Activated naive CD4-positive, alpha-beta T cell treated with Interleukin-2 at 50 U/mL for 16 hours (primary cell): Measurements from ENCODE around the gene BLNK.

ENCODE experiments used
- DNase-seq: peaks from one replicate; pipeline ENCODE4 v3.0.0-alpha.2; 2020

Gene BLNK

DNA sequence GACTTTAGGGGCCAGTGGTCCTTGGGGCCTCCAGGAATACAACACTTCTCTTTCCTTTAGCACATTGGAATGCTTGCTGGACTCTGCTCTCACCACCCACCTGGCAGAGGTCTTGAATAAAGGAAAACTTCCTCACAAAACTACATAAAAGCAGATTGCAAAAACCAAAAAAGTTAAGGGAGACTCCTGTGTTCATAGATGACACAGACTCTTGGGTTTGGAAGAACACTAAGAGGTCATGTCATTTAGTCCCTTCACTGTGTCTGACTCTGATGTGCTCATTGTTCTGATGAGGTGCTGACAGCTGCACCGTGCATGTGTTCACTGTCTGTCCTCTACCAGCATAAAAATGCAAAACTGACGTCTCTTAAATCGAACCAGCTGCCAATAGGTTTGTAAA, 11.4 kb downstream of the BLNK start:
- DNase-seq, result no peak

DNA sequence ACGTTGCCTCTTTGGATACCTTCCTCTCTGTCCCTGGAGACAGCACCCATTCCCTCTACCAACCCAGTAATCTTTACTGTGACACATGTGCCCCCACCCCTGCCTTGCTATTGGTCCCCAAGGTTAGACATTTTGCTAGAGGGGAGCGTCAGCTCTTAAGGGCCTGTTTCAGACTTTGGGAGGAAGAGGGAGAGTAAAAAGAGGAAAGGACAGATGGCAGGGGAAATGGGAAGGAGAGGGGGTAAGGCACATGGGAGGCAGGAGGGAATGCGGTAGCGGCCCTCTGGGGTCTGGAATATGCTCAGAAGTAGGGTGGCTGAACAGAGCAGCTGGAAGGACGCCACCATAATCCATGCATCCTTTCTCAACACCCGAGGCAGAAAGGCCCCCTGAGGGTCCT, 12.2 kb downstream of the BLNK start:
- no peak for DNase-seq

DNA sequence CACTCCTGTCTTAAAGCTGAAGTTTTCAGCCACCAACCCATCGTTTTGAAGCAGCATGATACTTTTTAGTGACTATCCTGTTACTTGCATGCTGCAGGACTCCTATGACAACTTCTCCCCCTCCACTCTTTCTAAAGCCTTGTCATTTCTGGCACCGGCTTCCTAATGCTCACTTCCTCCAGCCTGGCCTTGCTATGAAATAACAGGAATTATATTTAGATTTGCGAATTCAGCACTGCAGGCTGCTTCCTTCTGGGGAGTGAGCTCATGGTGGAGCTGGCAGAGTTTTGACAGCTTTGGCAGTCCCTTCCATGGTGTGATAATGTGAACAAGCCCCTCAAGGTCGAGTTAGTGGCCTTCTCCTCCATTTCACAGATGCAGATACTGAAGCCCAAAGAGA, 13.4 kb downstream of the BLNK start:
- no peak for DNase-seq

DNA sequence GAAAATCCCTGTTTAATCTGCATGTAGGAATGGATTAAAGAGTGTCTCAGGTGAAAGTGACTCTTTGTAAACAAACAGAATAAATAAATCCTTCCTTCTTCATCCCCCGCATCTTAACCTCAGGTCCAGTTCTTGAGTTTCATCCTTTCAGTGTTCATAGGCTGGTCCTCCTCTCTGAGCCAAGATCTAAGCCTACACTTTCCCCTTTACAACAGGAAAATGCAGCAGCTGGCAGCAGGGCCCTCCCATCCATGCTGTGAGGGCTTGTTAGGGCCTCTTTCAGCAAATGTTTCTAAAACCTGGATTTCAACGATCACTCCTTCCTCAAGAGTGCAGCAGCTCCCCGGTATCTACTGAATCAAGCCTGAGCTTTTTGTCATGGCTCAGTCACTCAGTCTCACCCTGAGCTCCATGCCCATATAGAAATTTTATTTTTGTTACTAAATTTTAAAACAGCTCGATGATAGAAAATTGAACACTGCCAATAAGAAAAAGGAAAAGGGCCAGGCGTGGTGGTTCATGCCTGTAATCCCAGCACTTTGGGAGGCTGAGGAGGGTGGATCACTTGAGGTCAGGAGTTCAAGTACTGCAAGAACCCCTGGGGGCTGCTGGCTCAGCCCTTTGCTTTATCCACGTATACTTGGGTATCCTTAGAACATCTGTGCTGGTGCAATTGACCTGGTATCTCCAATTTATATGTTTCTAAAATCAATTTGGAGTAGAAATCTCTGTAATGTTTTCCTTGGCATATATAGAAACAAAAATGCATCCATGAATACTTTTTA, 15.6 kb downstream of the BLNK start:
- no peak for DNase-seq

DNA sequence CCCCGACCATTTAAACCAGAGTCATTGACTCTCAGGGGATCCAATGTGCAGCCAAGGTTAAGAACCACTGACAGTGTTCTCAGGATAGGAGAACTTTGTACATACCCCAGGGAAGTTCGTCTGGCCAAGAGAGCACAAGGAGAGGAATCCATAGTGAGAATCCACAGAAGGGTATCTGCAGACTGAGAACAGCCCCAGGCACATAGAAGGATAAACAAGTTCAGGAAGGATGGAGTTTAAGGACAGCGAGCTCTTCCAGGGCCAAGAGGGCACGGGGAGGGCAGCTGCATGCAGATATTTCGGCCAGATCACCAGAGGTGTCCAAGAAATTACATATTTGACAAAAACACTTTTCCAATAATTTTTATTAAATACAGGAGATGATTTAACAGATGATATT, 16.4 kb downstream of the BLNK start:
- DNase-seq, result no peak

DNA sequence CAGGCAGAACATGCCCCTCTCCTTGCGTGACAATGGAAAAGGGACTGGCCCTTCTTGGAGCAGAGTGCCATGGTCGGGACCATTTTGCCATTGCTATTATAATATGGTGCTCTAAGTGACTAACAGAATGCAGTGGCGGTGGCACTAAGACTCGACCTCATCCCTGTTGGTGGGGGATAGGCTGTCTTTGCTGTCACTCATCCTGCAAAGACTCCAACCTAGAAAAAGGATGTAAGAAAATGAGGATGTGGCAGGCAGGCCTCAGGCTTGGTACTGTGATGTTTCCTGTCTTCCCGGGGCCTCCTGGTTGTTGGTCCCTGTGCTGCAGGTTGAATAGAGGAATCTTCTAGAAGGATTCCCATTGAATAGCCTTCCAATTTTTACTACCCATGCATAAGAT, 18.6 kb downstream of the BLNK start:
- no peak for DNase-seq

DNA sequence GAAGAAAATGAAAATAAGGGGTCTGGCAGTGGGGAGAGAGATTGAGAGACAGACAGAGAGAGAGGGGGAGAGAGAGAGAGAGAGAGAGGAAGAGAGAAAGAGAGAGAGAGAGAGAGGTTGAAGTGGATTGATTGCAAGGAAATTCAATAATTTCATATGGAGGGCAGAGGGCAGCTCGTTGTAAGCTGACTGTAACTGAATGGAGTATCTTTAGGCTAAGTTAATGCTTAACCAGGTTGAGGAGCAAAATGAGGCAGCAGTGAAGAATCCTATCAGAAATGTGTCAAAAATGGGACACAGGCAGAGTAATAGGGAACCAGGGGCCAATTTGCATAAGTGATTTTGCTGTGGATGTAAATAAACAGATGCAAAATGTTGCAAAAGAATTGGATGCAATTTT, 21.0 kb downstream of the BLNK start:
- DNase-seq, result no peak

DNA sequence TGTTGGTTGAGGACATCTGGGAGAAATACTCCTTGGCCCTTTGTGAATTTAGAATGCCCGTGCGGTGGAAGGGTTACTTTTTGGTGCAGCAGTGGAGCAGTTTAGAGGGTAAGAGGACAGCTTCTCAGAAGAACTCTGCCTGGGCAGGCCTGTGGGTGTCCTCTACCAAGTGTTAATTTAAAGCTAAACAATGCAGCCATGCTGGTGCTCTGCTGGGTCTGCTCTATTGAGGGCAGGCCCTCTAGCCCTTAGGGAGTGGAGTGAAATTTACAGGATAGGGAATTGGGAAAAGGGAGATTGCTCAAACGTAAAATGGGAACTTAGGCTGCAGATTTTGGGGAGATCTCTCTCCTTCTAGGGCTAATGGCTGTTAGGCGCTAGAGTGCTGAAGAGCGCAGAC, 22.1 kb downstream of the BLNK start:
- no peak for DNase-seq

DNA sequence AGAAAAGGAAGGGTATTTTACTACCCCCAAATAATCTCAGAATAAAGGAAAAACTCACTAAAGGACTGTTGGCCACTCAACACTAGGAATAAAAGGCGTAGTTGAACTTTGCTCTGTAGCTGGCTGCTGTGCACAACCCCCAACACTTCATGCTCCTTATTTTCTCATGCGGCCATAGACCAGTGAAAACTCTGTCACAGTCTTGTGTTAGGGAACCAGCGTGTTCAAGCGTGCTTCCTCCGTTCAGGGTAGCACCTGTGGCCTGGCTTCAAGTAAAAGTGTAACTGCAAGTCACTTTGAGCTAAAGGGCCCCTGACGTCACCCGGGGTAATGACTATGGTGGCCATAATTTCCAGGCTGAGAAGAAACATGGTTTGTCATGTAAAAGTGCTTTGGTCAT, 27.0 kb downstream of the BLNK start:
- DNase-seq, result no peak

DNA sequence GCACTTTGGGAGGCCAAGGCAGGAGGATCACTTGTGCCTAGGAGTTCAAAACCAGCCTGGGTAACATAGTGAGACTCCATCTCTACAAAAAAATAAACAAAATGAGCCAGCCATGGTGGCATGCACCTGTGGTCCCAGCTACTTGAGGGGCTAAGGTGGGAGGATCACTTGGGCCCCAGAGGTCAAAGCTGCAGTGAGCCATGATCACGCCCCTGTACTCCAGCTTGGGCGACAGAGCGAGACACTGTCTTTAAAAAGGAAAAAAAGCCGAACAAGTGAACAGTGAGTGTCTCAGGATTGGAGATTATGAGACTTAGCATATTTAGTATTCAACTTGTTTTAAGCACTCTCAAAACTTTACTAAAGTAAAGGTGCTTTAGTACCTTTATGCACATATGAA, 28.1 kb downstream of the BLNK start:
- DNase-seq, result no peak

DNA sequence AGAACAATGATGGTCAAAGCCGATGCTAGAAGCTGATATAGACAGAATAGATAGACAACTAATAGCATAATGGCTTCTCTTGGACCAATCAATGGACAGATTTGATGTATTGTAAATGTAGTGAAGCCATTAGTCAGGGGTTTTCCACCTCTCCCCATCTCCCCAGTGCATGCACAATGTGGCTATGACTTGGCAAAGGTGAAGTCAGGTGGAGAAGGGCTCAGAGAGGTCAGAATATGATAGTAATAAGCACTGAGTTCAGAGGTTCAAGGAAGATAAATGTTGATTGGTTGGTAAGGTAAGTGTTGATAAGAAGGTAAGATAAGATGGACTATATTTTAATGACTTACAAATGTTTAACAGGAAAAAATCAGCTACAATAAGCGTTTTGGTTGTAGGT, 28.5 kb downstream of the BLNK start:
- DNase-seq, result no peak

DNA sequence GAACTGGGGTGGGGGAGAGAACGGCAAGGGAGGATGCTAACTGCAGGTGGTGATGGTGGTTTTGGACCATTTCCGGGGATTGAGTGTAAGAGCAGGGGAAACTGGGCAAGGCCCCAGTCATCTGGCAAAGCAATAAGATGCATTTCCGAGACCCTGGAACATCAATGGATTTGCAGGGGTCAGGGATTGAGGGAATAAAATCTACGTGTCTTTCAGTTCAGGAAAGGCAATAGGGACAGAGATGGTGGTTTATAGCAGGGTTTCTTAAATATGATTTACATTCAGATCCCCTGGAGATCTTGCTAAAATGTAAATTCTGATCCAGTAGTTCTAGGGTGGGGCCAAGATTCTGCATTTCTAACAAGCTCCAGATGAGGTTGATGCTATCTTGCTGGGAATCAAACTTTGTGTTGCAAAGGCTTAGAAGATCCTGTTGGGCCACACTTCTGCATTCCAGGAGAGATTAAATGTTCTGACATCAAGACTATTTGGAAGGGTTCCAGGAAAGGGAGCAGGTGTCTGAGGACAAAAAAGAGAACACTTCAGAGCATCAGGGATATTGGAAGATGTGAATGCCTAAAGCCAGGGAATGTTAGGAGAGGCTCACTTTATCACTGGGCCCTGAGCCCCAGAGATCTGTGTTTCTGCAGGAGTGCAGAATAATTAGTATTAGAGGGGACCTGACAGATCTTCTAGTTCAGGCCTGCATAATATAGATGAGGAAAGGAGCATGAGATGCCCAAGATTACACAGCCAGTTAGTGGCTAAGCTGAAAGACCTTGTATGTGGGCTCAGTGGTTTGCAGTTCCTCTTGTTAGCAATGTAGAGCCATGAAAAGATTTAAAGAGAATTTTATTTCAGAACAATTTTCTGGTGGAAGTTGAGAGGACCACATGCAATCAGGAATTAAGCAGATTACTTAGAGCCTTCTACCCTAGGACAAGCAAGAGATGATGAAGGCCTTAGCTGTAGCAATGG, 32.4 kb downstream of the BLNK start:
- DNase-seq, result no peak

DNA sequence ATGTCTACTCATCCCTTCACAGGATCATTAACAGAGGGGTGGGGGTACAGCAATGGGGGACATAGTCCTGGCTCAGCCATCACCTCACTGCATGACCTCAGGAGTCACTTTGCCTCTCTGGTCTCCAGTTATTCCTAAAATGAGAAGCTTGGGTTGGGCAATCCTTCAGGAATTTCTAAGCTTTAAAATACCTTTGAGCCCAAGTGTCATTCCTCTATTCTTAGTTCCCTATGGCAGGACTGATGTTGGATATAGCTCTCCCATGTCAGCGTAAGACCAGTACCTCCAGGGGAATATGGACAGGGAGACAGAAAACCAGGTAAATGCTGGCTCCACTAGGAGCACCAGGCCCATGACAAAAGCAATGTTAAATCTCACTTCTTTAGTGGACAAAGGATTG, 34.5 kb downstream of the BLNK start:
- DNase-seq, result no peak

DNA sequence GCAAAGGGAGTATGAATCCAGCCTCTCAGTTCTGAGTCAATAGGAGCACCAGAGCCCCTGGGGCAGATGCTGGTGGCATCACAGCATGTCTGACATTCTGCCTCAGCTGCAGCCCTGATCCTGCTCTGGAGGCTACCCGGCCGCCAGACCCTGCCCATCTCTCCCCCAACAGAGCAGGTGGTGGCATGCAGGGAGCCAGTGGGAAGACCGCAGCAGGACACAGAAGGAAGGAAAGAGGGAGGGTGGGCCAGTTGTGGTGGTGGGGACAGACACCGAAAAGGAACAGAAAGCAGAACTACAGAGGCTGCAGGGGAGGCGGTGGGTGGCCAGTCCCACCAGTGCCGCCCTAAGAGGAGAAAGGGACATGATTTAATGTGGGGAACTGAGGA, 35.3 kb downstream of the BLNK start:
- no peak for DNase-seq

DNA sequence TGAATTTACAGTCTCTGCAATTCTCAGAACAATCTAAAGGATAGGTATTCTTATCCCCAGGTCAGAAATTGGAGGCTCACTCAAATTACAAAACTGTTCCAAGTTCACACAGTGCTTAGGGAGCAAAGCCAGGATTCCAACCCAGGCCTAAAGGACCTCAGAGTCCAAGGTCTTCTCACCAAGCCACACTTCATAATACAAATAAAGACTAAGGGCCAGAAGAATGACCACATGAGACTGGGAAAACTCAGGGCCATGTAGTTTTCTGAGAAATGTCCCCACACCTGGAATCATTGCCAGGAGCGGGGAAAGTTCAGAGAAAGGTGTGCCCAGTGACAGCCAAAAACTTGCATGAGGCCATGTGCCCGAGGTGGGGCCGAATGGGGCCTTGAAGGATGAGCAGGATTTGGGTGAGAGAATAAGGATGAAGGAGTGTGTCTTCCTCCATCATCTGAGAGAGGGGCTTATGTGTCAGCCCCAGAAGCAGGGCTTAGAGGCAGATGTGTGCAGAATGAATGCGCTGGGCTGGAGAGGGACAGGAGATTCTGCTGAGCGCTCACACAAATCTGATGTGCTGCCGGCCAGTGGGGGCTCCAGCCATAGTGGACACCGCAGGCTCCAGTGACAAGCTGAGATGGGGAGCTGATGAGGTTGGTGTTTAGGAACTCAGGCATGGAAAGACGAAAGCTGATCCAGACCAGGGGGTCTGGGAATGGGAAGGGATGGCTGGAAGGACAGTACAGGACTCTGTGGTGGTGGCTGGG, 35.9 kb downstream of the BLNK start:
- DNase-seq, result no peak

DNA sequence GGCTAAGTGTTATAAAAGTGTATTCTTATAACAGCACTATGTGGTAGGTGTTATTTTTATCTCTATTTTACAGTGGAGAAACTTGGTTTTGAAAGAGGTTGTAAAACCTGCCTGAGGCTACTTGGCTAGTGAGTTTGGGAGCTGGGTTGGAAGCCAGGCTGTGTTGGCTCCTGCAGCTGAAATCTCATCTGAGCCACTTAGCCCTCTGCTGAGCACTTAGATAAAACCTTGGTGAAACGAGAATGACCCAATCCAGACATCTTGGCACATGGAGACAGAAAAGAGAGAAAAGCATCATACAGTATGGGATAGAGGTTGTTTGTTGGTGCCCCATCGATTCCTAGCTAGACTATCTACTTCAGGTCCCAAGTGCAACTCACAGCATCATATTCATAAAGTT, 37.4 kb downstream of the BLNK start:
- DNase-seq, result no peak

DNA sequence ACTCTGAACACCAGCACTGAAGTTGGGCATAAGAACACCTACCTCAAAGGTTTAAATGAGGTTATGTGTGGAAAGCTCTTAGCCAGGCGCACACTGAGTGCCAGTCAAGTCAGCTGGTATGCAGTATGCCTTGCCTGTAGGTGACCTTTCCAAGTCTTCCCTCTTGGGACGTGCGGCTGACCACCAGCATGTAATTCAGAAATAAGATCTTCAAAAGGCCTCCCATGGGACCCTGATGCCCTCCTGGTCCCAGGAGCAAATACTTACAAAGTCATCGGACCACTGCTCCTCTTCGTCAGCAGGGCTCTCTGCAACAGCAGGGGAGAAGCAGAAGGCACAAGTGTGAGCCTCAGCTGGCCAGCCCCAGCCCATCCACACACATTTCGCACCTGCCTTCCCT, 40.8 kb downstream of the BLNK start:
- DNase-seq, result no peak

DNA sequence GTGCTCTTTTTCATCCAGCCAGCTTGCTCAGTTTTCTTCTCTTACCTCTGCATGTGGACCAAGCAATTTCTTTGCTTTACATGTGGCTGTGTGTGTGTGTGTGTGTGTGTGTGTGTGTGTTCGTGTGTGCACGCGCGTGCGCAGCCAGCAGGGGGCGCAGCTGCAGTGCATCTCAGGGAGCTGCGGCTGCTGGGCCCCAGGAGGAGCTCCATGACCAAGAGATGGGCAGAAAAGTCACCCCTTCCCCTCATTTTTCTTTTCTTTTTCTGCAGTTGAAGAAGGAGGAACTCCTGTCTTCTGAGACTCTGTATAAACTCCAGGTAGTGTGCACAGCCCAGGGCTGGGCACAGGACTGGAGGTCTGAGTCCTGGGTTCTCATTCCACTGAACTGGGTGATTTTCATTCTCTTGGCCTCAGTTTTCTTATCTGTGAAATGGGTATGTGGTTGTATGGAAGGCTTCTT, 41.8 kb downstream of the BLNK start:
- DNase-seq, result peak; percentile 60

DNA sequence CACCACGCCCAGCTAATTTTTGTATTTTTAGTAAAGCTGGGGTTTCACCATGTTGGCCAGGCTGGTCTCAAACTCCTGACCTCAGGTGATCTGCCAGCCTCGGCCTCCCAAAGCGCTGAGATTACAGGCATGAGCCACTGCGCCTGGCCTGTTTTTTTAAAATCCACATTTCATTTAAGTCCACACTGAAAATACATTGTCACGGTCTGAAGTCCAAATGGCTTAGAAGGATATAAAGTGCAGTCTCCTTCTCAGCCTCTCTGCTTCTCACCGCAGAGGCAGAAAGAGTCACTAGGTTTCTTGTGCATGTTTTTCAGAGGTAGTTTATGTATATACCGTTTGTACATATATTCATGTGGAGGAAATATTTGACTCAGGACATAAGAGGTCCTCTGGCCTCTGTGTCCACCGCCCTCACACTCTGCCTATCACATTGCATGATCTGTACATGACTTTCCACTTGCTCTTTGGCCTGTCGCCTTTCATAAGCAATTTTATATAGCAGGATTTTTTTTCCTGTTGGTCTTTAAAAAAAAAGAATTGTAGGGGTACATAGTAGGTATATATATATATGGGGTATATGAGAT, 42.9 kb downstream of the BLNK start:
- no peak for DNase-seq

DNA sequence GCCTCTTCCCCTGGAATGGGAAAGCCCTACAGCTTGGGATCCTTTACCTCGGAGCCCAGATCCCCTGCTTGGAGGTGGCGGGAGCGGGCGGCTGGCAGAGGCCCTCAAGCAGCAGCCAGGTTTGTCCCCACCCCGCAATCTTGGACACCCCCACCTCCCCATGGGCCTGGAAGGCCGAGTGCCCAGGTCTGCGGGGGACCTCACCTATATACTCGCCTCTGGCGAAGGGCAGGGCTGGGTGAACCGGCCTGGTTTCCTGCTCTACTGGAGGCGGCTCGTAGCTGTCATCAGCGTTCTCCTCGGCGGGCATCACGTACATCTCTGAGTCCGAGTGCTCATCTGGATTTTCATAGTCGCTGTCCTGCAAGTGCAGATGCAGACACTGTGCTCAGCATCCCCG, 44.2 kb downstream of the BLNK start:
- DNase-seq, result no peak

DNA sequence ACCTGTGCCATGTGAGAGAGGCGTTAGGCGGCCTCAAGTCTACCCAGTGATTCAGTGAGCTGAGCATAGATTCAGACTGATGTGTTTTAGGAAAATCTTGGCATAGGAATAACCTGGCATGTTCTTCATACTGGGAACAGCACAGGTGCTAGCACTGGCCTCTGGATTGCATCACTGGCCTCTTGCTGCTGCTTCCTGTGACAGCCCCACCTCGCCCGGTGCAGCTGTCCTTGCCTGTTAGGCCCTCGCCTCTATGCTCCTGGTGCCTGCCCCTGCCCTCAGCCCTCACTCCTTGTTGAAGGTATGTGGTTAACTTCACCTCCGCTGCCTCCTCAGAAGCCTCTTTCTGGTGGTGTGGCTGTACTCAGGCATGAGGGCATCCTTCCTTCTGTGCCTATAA, 46.2 kb downstream of the BLNK start:
- DNase-seq, result no peak

DNA sequence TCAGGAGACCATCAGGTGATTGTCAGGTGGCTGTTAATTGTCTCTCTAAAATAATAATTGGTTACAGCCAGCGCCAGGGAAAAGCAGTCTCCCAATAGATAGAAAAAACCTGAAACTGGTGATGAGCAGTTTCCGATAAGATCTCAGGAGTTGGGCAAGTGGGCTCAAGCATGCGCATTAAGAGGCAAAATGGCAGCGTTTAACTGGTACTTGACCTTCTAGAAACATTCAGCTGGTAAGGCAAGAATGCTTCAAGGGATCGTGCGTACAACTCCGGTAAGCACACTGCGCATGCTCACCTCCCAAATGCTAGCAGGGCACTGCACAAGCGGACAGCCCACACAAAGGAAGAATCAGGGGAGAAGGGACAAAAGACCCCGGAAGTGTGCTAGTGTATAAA, 48.5 kb downstream of the BLNK start:
- DNase-seq, result no peak

DNA sequence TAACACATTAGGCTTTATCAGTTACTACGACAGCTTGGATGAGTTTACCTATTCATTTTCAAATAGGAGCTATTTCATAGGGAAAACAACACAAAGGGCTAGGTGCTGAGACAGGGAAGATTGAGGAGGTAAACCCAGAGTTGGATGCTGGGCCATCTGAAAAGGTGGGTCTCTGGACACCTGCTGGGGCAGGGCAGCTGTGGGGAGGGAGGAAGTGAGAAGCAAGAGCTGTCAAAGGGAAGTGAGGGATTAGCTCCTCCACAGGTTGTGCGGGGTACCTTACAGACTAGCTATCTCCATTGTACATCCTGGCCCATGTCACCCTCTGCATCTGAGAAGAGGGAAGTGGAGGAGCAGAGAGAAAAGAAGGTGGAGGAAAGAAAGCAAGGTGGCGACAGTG, 48.9 kb downstream of the BLNK start:
- DNase-seq, result no peak
